COLO668 (cell line): ENCODE results near the gene GSTCD.
"Not testable (repeated sequence)": the region's sequence is repeated elsewhere in the genome, so short reads cannot be mapped to it uniquely, and the experiment has no call there.

Experiments
- DNase-seq: peaks from one replicate; lab custom pipeline; 2025; ENCODE audit not compliant: unreplicated experiment; lab: John Stamatoyannopoulos, UW

GSTCD gene

GRCh38 chr4:105797225-105797624 lies 88.6 kb downstream of the GSTCD start:
- no peak for DNase-seq

- no peak for DNase-seq
Observed at GRCh38 chr4:105805501-105806120, 97.0 kb downstream of the GSTCD start.

DNA sequence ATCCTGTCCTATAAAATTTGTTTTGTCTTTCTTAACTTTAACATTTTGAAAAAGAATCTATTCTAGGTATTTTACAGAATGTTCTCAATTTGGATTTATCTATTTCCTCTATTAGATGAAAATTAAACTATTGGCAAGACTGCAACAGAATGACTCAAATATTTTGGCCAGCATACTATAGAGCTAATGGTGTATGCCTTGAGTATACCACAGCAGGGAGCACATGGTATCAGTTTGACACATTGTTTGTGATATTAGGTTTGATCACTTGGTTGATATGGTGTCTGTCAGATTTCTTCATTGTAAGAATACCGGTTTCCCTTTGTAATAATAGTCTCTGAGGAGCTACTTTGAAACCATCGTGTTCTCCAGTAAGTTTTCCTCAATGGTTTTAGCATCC lies 98.9 kb downstream of the GSTCD start:
- DNase-seq, result no peak

DNA sequence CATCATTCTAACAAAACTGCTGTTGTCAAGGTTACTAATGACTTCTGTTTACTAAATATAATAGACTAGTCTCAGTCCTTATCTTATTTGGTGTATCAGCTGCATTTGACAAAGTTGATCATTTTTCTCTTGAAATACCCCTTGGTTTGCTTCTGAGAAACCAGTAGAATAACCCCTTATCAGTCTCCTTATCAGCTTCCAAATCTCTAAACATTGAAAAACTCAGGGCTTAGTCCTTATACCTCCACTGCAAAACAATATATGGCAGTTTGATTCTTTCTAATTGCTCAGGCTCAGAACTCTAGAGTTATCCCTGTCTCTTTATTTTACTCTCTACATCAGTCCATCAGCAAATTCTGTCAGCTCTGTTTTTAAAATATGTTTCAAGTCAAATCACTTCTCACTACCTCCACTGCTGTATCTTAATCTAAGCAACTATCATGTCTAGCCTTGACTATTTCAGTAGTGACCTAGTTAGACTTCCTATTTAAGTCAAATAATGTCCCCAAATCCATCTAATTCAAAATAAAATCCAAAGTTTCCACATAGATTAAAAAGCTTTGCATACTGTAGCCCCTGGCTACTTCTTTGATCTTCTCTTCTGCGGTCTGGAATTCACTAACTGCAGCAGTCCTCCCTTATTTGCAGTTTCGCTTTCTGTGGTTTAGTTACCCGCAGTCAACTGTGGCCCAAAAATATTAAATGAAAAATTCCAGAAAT lies 99.6 kb downstream of the GSTCD start:
- DNase-seq, result no peak

DNA sequence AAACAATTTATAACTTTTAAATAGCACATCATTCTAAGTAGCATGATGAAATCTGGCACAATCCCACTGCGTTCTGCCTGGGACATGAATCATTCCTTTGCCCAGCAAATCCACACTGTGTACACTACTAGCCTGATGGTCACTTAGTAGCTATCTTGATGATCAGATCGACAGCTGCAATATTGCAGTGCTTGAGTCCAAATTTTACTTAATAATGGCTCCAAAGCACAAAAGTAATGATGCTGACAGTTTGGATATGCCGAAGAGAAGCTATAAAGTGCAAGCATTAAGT lies 100.1 kb downstream of the GSTCD start:
- no peak for DNase-seq

DNA sequence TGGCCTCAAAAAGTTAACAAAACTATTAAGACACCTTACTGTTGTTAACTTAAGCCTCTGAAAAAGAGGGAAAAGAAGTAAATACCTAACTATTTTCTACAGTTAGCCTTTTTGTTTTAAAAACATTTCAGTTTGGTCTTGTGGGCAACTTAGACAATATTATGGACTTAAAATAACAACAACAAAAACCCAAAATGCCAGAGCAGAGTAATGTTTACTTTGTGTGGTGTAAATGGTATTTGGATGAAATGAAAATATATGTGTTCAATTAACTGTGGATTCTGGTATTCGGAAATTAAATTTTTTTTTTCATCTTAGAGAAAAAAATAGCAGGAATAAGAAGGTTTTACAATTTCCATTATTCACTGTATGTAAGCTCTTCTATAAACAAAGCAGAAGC lies 107.1 kb downstream of the GSTCD start:
- no peak for DNase-seq

DNA sequence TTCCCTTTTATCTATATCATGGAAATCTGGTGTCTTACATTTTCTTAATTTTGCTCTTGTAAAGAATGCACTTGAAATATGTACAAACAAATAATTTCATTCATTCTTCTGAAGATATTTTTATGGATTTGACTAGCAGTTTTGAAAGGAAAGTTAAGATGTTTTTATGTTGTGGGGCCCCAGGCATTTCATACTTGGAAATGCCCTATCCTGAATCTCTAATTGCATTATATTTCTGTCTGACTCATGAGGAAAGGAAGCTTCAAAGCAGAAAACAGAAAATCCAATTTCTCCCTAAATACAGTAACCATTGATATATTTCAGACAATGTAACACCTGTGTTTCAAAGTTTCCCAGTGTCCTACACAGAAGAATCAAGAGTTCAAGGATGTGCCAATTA lies 113.5 kb downstream of the GSTCD start:
- no peak for DNase-seq

- DNase-seq, result no peak
Observed at GRCh38 chr4:105828074-105828473, 119.5 kb downstream of the GSTCD start.

- no peak for DNase-seq
Observed at GRCh38 chr4:105831189-105831588, 122.6 kb downstream of the GSTCD start.

DNA sequence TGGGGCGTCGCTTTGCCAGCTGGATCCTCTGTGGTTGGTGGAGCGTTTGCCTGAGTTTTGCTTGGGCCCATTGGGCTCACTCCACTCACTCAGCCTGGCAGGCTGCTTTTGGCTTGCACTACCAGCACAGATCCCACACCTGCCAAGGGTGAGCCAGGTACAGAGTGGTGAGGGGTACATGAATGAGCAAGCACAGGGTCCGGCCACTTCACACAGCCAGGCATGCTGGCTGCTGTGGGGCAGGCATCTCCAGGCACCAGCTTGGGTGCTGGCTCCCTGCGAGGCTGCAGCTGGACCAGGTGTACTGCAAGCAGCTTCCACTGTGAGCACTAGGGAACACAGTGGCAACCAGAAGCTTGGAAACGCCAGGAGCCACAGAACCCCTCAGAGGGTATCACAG lies 126.6 kb downstream of the GSTCD start:
- no peak for DNase-seq

DNA sequence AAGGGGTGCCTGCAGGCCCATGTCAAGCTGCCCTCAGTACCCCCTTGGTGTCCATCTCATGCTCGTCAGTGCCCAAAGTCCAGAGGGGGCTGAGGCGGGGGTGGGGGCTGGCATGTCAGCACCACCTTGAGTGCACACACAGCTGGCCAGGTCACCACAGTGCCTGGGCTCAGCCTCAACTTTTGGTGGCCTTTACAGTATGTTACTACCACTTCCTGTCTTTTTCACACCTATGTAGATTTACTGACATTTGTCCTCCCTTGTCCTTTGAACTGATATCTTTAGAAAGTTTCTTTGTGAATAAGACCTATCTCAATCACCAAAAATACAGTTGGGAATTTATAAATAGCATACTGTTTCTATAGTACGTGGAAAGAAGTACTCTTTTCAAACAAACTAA lies 128.0 kb downstream of the GSTCD start:
- DNase-seq, result no peak

DNA sequence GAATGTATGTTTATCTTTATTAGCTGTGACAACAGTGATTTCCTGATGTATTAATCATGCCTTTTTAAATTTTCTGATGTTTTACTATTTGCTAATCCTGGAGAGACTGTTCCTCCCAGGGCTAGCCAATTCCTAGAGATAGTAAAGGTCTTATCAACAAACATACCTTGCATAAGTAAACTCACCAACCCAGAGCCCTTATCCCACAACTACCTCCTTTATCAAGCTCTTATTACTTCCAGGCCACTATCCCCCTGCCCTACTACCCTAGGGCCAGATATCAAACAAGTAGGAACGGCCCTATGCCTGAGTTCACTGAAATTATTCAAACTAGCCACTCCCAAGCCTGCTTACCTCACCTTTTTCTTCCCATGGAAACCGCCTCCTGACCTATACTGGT lies 128.5 kb downstream of the GSTCD start:
- DNase-seq, result no peak

GRCh38 chr4:105838082-105838481 lies 129.5 kb downstream of the GSTCD start:
- DNase-seq, result peak; percentile 51

- DNase-seq, result peak; percentile 11
Observed at GRCh38 chr4:105840426-105841174, 132.0 kb downstream of the GSTCD start.

DNA sequence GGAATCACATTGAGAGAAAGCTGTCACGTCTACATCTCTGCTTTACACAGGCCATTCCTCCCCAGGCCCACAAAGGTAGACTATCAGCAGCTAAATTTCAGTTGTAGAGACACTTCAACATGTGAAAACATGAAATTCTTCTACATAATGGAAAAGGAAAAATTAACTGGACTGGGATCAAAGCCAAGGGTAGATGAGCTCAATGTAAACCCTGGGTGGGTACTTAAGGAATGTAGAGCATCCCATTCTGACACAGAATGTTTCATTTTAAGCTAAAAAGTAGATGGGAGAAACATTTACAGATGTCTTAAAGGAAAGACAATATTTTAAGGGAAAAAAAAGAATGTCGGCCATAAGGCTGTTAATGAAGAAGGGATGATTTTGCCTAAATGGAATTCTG lies 135.4 kb downstream of the GSTCD start:
- no peak for DNase-seq

DNA sequence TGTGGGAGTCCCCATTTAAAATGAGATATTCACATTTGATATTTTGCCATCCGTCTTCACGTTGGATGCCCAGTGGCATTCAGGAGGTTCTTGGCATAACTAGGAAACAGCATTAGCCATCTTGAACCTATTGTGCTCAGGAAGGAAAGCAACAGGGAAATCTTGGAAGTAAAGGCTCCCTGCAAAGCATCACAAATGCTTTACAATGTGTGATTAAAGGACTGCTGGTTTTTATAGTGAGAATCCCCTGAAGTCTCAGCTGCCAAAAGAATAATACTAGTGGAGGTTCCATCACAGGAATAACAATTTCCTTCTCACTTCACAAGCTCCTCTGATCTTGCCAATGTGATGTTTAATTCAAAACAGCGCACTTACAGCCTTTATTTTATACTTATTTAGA lies 137.0 kb downstream of the GSTCD start:
- no peak for DNase-seq

DNA sequence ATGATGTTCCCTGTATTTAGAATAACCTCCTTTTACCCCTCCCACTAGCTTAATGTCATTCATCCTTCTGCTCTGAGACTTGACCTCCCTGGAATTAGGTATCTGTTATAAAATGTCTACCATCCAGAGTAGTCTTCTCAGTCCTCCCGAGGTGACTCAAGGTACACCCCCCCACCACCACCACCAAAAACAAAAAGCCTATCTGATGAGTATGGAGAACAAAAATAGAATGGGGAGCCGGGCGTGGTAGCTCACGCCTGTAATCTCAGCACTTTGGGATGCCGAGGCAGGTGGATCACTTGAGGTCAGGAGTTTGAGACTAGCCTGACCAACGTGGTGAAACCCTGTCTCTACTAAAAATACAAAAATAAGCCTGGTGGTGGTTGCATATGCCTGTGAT lies 139.8 kb downstream of the GSTCD start:
- DNase-seq, result not testable (repeated sequence)

DNA sequence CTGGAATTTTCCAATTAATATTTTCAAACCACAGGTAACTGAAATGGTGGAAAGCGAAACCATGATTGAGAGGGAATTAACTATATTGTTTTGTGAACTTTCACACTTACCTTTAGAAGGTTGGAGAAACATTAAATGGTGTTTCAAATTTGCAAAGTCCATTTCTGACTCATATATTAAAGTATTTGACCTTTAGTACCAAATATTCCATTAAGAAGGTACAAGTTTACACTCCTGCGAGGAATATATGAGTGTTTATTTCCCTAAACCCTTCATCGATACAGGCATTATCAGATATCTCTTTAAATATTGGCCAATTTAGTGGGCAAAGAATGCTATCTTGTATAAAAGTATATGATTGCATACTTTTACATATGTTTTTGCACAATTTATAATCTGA lies 142.6 kb downstream of the GSTCD start:
- DNase-seq, result no peak

- DNase-seq, result not testable (repeated sequence)
Observed at GRCh38 chr4:105852230-105852629, 143.6 kb downstream of the GSTCD start.

GRCh38 chr4:105858466-105859040 lies 150.0 kb downstream of the GSTCD start:
- no peak for DNase-seq

GRCh38 chr4:105859233-105859632 lies 150.6 kb downstream of the GSTCD start:
- no peak for DNase-seq

DNA sequence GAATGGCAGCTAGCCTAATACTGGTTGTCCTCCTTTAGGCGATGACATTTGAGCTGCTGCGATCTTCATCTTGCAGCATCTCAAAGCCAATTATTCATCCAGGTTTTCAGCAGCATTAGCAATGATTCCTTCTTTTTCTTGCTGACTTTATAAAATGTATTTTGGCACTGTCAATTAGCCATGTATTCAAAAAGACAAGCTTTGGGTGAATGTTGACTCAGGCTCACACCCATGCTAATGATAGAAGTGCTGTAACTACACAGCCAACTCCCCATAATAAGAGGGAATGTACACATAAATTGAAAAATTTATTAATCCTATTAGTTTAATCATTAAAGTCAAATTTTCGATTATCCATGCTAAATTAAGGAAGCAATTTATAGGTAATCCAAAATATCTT lies 162.4 kb downstream of the GSTCD start:
- DNase-seq, result no peak
